Measurements from ENCODE around the gene KRT73.
"Not testable (repeated sequence)": the region's sequence is repeated elsewhere in the genome, so short reads cannot be mapped to it uniquely, and the experiment has no call there.

The KRT73 gene

DNA sequence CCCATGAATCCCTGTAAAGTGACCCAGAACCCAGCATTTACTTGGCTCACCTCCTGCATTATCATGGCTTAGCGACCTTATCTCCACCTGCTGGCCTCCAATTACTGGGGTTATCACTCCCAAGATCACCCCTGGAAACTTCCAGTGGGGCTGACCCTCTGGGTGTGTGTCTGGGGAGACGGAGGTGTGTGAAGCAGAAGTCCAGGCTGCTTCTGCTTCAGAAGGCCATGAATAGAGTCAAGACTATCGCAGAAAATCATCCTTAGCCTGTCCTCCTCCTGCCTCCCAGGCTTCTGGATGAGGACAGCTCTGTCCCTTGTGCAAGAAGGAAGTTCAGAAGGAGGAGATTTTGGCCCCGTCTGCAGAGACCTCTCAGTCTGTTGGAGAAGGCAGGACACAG is 16.7 kb downstream of the KRT73 start:
- DNase-seq (ENCODE audit: low spot score) (no peak), FAIRE-seq (no peak)

DNA sequence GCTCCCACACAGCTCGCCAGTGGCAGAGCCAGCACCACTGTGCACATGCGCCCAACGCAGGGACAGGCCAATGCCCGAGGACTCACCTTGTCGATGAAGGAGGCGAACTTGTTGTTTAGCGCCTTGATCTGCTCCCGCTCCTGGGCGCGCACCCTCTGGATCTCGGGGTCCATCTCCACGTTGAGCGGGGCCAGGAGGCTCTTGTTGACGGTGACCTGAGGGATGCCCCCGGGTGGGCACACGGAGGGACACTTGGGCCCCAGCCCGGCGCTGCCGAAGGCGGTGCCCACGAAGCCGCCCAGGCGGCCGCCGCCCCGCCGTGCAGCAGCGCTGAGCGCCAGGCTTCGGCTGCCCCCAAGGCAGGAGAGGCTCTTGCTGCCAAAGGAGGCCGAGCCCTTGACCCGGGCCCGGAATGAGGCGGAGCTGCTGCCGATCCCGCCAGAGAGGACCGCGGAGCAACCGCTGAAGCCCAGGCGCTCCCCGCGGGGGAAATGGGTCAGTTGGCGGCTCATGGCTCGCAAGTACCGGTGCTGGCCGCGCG is 17.3 kb downstream of the KRT73 start, which contains the start of gene KRT72:
KRT72 (minus strand) TSS at position 523 of the 541 bp plus-strand sequence; CDS start at position 512, 11 bp downstream.
- no peak for DNase-seq (ENCODE audit: low spot score)
- no peak for FAIRE-seq

DNA sequence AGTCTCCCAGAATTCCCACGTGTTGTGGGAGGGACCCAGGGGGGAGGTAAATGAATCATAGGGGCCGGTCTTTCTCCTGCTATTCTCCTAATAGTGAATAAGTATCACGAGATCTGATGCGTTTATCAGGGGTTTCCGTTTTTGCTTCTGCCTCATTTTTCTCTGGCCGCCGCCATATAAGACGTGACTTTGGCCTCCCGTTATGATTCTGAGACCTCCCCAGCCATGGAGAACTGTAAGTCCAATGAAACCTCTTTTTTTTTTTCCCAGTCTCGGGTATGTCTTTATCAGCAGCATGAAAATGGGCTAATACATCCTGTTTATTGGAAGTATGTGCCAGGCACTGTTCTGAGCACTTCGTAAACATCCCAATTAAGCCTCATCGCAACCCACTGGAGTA is 17.9 kb downstream of the KRT73 start:
- FAIRE-seq (no peak), DNase-seq (ENCODE audit: low spot score) (no peak)

DNA sequence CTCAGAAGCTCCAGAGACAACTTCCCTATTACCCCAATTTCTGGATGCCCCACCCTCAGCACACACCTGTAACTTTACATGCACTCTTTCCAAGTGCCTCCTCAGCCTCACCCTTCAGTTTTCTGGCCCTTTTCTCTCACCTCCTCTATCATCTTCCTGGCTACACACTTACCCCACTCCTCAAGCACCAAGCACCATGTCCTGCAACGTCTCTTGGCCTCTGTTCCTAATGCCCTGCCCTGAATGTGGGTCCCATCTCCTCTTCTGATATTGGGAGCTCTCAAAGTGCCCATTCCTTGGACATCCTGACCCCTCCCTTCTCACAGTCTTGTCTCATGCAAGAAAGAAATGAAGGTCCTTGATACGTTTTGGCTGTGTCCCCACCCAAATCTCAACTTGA is 18.3 kb downstream of the KRT73 start:
- FAIRE-seq (no peak), DNase-seq (ENCODE audit: low spot score) (no peak)

DNA sequence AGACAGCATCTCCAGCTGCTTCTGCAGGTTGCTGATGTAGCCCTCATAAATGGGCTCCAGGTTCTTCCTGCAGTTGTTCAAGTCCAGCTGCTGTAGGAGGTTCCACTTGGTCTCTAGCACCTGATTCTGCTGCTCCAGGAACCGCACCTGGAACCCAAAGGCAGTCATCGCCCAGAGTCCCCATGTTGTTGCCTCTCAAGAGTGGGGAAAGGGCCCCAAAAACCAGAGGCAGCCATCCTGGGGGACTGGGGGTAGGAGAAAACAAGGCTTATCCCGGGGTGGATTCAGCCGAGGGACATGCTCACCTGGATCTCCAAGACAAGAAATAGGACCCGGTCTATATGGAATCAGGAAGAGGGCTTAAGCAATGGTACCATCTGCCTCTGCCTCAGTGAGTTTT is 19.4 kb downstream of the KRT73 start:
- FAIRE-seq: no peak

DNA sequence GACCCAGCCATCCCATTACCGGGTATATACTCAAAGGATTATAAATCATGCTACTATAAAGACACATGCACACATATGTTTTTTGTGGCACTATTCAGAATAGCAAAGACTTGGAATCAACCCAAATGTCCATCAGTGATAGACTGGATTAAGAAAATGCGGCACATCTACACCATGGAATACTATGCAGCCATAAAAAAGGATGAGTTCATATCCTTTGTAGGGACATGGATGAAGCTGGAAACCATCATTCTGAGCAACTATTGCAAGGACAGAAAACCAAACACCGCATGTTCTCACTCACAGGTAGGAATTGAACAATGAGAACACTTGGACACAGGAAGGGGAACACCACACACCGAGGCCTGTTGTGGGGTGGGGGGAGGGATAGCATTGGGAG is 24.1 kb downstream of the KRT73 start:
- not testable (repeated sequence) for DNase-seq (ENCODE audit: low spot score); FAIRE-seq

More for the DNA sequence above, 19.4 kb downstream of the KRT73 start:
- DNase-seq (ENCODE audit: low spot score): no peak

DNA sequence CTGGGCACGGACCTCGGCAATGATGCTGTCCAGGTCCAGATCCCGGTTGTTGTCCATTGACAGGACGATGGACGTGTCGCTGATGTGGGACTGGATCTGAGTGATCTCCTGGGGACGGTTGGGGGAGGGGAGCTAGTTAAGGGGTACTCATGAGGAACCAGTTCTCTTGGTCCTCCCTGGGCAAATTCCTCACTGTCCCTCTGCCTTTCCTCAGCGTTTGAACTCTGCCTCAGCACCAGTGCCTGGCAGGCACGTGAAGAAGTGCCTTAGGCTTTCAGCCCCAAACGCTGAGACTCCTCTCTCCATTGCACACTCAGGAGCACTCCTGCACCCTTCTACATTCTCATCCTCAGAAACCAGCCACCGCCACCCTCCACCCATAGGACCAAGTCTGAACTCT is 26.8 kb downstream of the KRT73 start:
- DNase-seq (ENCODE audit: low spot score): no peak
- no peak for FAIRE-seq

DNA sequence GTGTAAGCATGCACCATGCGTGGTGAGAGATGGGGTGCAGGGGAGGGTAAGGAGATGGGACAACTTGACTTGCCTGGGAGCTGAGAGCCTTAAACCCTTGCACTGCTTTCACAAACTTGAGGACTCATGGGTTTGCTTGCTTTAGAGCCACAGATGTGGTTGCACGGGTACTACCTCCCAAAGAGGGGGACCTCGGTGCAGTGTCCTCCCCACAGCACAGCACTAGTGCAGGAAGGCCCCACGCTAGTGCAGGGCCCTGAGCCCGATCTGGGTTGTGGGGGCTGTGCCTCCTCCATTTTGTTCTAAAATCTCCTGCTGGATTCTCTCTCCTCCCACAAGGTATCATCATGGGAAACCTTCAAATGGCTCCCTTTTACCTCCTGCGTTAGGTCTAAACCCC is 28.3 kb downstream of the KRT73 start:
- FAIRE-seq (no peak), DNase-seq (ENCODE audit: low spot score) (no peak)

DNA sequence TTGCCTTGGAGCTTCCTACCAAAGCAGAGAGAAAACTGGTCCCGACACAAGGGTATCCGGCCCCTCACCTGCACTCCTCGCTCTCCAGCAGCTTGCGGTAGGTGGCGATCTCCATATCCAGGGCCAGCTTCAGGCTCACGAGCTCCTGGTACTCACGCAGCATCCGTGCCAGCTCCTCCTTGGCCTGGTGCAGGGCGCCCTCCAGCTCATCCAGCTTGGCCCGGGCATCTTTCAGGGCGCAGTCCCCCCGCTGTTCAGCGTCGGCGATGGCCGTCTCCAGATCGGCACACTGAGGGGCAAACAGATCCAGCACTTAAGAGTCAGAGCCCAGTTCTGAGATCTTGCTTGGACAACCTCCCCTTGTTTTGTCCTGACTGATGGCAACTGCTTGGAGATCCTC is 30.8 kb downstream of the KRT73 start:
- no peak for DNase-seq (ENCODE audit: low spot score)
- FAIRE-seq: no peak

DNA sequence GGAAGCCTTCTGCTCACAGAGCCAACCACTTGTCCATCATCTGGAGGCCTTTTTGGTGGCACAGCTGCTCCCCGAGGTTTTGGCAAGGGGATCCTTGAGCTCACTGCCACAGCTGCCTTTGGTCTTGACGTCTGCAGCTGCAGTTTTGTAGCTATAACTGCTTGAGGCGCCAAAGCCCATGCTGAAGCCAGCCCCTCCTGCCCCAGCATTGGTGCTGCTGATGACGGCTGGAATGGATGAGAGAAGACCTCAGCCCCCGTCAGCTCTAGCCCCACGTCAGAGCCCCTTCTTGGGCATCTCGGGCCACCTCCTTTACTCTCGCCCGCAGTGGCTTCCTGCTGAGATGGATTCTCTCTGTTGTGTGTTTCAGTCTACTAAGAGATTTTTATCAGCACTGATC is 32.4 kb downstream of the KRT73 start:
- DNase-seq (ENCODE audit: low spot score) (no peak), FAIRE-seq (no peak)

DNA sequence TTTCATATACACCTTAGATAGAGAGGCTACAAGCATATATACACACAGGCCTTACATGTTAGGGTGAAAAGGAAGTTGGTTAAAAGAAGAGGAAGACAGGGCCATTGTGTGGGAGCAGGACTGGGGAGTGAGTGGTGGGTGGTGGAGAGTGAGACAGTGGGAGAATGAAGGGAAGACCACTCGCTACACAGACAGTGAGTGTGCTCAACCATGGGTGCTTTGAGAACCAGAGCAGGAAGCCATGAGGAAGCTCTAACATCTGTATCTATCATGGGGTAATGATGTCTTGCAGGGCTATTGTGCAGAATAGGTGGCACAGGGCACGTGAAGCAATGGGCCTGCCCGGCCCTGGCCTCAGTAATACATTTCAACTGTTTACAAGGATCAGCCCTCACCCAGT is 33.3 kb downstream of the KRT73 start:
- DNase-seq (ENCODE audit: low spot score) (no peak), FAIRE-seq (no peak)

DNA sequence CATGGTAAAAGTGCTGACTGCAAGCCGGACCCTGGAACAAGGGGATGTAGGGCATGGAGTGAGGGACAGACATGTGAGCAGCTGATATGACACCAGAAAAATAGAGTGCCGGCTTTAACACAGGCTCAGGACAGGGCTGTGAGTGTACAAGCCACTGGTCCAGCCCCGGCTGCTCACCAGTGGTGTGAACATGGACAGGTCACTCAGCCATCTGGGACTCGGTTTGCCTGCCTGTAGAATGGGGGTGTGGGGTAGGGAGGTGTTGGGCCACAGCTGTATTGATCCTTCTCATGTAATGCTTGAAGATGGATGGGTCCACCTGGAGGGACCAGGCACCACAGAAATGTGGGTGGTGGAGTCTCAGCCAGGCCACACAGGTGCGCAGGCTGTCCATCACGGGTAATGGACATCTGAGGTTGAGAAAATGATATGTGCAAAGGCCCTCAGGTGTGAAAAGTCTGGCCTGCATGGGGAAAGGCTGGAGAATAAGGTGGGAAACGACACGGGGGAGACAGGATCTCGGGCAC is 34.1 kb downstream of the KRT73 start:
- DNase-seq (ENCODE audit: low spot score): no peak
- no peak for FAIRE-seq

DNA sequence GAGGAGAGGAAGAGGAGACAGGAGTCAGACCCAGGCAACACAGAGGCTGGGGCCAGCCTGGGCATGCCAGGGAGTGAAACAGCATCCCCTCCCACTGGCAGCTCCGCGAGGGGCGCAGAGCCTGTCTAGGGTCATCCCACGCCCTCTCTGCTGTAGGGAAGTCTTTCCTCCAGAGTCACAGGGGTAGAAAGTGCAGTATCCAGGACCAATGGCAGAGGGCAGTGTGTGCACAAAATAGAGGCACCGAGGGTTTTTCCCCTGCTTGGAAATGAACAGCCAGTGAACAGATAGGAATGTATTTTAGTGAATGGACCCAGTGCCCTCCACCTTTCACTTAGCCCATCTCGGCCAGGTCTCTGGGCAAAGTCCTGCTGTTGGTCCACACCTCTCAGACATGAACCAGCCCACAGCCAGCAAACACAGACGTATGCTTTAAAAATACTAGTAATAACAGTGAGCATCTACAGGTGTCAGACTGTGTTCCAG is 35.3 kb downstream of the KRT73 start:
- no peak for FAIRE-seq
- DNase-seq (ENCODE audit: low spot score): peak; percentile 59

DNA sequence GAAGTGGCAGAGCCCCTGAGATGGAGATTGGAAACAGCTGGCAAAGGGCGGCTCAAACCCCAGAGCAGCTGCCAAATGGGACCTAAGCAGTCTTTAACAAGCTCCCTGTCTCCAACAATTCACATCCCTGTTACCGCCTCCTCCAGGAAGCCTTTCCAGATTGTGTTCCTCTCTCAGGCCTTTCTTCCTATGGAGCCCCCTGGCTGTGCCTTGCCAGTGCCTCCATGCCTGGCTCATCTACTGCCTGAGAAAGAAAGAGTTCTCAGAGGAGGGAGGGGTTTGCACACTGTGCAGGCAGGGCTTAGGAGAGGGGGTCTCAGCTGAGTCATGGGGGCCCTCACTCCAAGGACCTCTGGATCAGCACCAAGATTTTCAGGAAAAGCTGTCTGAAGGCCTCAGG is 35.9 kb downstream of the KRT73 start:
- DNase-seq (ENCODE audit: low spot score) (no peak), FAIRE-seq (no peak)

DNA sequence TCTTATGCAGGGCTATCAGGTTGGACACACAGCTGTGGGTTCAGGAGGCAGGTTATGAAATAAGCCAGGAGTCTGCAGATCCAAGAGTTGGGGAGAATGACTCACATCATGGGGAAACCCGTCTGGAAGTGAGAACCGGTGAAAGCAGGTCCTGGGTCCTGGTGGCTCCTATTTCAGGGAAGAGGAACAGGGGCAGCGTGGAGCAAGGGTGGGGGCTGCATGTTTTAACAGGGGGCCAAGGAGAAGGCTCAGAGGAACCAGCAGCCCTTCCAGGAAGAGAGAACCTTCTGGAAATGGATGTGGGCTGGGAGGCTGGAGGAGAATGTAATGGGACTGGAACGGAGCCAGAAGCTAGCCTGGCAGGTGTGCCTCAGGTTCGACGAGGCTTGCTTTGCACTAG is 36.9 kb downstream of the KRT73 start:
- DNase-seq (ENCODE audit: low spot score) (peak; percentile 19), FAIRE-seq (no peak)

DNA sequence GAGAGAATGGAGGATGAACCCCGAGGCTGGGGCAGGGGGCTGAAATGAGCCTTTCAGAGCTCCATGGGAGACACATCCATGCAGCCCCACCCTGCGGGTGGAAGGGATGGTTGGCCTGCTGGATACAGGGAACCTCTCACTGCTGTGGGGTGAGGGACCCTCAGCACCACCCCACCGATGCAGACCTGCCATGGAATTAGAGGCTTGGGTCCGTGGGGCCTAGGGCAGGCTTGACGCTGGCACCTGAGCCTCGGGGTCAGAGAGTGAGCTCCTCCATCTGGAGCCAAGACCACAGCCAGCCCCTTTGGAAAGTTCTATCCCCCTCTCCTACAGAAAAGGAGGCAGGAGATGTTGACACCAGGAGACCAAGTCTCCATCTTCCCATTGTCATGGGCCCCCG is 37.3 kb downstream of the KRT73 start:
- DNase-seq (ENCODE audit: low spot score) (no peak), FAIRE-seq (no peak)

DNA sequence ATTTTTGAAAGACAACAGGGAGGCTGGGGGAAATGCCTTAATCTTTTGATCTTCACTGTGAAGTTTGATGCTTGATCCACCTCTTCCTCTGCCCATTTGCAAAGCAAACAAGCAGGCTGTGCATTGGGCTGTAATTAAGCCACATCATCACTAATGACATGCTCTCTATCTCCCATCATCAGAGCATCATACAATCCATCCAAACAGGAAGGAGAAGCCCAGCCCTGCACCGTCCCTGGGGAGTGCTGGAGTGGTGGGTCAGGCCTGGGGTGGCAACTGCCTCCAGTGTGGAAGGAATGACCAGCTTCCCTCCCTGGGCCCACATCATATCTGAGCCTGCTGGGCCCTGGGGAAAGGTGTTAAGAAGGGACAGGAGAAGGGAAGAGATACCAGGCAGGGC is 37.9 kb downstream of the KRT73 start:
- FAIRE-seq (no peak), DNase-seq (ENCODE audit: low spot score) (no peak)

DNA sequence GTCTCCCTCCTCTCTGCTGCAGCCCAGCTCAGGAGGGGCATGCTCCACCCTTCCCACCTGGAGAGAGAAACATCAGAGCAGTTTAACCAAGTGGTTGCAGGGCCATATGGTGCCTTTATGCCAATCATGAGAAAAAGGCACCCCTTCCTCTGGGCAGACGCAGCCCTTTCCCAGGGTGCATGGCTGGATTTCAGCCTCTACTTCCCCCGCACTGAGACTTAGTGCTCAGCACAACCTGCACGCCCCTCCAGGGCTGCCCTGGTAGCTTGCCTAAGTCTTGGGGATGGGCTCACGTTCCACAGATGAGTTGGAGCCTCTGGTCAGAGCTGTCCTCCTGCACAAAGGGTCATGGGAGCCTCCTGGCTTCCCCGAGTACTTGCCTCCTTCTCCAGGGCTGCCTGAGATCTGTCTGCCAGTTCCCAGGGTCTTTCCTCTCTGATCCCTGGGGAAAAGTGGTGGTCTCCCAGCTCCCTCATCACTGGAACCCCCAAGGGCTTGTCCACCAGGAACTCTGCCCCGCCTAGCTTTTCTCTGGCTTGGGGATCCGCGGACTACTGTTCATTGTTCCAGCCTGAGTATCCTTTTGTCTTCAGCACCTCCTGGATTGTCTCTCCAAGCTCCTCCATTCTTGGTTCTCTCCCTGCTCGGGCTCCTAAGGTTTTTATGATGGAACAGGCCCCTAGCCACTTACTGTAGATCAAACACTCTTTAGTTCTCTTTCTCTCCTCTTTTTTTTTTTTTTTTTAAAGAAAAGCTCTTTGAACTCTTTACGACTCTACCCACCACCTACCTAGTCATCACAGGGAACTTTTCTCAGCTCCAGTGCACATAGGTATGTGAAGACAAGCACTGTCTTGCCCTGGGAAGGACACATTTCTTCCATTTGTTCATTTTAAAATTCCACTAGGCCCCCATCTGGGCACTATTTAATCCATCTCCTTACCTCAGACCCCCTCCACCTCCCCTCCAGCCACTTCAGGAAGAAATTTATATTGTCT is 38.6 kb downstream of the KRT73 start:
- DNase-seq (ENCODE audit: low spot score): no peak
- FAIRE-seq: no peak

DNA sequence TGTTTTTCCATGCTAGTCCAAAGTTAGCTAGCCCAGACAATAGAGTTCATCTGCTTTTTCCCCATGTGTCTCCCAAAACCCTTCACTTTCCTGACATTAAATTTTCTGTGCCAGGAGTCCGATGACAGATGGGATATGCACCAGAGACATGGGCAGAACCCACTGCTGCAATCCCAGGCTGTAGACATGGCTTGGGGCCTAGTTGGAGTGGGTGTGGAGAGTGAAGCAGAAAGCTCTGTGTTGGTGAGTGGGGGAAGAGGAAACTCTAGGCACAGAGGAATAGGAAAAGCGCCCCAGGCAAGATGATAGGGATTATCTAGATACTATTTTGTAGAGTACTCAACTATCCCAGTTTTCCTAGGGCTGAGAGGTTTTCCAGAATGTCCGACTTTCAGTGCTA is 39.9 kb downstream of the KRT73 start:
- DNase-seq (ENCODE audit: low spot score) (no peak), FAIRE-seq (no peak)

DNA sequence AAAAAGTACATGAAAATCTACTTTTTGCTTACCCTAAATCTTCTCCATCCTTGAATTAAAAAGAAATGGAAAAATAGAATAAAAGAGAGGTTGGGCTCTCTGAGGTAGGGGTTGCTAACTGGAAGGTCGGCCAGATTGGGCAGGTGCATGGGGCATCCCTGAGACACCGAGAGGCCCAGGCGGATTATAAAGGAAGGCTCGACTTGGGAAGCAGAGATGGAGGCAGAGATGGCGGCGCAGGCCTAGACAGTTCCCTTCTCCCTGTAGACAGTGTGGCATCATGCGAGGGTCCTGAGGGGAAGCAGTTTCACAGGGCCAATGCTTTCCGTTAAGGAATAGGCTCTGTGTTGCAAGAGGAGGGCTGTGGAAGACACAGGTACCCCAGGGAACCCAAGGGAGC is 41.0 kb downstream of the KRT73 start:
- no peak for DNase-seq (ENCODE audit: low spot score)
- FAIRE-seq: no peak

DNA sequence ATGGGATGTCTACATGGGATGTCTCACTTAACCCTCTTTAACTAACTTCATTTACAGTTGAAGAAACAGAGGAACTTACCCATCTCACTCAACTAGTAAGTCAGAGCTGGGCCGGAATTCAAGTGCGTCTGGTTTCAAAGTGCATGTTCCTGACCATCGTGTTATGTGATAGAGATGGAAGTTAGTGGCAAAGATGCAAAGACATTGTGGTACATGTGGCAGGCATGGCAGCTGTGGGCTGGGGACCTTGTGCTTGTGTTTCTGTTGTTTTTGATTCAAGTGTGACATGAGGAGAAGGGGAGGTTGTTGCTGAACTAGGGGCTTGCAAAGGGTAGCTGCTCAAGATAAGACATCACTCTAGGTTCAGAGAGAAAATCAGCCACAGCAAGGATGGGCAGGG is 42.4 kb downstream of the KRT73 start:
- FAIRE-seq: no peak
- DNase-seq (ENCODE audit: low spot score): no peak

DNA sequence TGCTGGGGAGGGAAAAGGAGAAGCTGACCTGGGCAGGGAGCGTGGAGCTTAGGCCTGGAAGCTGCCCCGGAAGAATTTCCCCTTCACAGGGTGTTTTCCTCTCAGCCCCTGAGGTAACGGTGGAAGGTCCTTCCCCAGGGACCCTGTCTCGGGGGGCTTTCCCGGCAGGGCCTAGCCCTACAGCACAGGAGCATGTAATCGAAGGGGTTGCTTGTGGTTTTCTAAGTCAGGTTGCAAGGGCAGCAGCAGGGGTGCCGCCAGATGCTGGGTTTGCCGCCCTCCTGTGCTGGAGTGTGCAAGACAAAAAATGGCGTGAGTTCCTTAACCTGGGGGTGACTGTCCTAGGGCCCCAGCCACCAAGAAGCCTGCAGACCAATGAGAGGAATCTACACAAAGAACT is 43.1 kb downstream of the KRT73 start:
- FAIRE-seq (no peak), DNase-seq (ENCODE audit: low spot score) (no peak)

DNA sequence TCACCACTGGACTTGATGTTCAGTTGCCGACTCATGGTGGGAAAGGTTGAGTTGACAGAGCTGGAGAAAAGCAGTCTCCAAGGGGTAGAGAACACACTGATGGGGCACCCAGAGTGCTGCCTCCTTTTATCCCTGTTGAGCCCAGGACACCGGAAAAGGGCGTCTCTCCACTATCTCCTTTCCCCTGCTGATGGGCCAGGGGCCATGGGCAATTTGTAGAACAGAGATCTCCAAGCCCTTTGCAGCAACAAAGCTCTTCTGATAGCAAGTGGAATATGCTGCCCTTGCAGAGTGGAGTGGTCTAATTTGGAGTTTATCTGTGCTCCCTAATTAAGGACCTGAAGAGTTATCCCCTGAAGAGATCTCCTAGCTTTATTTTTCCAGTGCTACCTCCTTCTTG is 44.6 kb downstream of the KRT73 start, which contains the start of gene KRT74:
KRT74 (minus strand) TSS at position 101 of the 400 bp plus-strand sequence; CDS start at position 35, 66 bp downstream.
- FAIRE-seq (no peak), DNase-seq (ENCODE audit: low spot score) (no peak)

Data from RCC 7860 (cell line).